ENCODE measurements around the gene DESI1. TPM values are rescaled to one million over a fixed set of nuclear protein-coding genes. Genes with fewer than 3 reads are reported as not detected.

DESI1 gene
- total RNA-seq, 1 donor from 2014 or later: 26.1 TPM

GRCh38 chr22:41589391-41590241, 31.2 kb downstream of the DESI1 start, which contains the start of gene PMM1:
Gene PMM1 (minus strand): TSS chr22:41589840. CDS start chr22:41589805, 35 bp downstream.
- ATAC-seq (peak; percentile 96 to 99), DNase-seq (peak; percentile 100)
- no peak for TF ChIP-seq CTCF (IDR thresholded peaks at IDR 0.05)
- peaks cover 9% of the 10 kb centered on the region for H3K36me3 ChIP-seq
- H3K4me1 ChIP-seq: peaks cover 22% of the 10 kb centered on the region
- H3K27me3 ChIP-seq (ENCODE audit: low read depth): no peaks in the 10 kb centered on the region
- H3K9me3 ChIP-seq: no peaks in the 10 kb centered on the region
- H3K27ac ChIP-seq: peak within 1 kb of the TSS; percentile 88
- intact Hi-C loops (cut with DNase I): loop anchor here (10.0 kb wide), 1 partner anchor 45 kb away; the partner anchor contains the start of gene POLR3H
- peak within 1 kb of the TSS; percentile 95 for H3K4me3 ChIP-seq

GRCh38 chr22:41587347-41587723, 33.5 kb downstream of the DESI1 start:
- TF ChIP-seq CTCF (IDR thresholded peaks at IDR 0.05): no peak
- Histone ChIP-seq H3K36me3 (peaks cover 31% of the 10 kb centered on the region), H3K9me3 (no peaks in the 10 kb centered on the region), H3K27ac (peak overlapping the region; percentile 88), H3K4me3 (no peak overlapping the region), H3K27me3 (ENCODE audit: low read depth) (no peaks in the 10 kb centered on the region), H3K4me1 (peaks cover 22% of the 10 kb centered on the region)
- intact Hi-C loops (cut with DNase I): no loop called here
- no peak for ATAC-seq
- no peak for DNase-seq

- DNase-seq (no peak), ATAC-seq (no peak)
- TF ChIP-seq CTCF (IDR thresholded peaks at IDR 0.05): no peak
- Histone ChIP-seq H3K9me3 (no peaks in the 10 kb centered on the region), H3K36me3 (peaks cover 45% of the 10 kb centered on the region), H3K4me1 (peaks cover 22% of the 10 kb centered on the region), H3K27me3 (ENCODE audit: low read depth) (no peaks in the 10 kb centered on the region), H3K4me3 (no peak overlapping the region), H3K27ac (no peak overlapping the region)
- intact Hi-C loops (cut with DNase I): no loop called here
Measured at GRCh38 chr22:41585898-41586297, 34.9 kb downstream of the DESI1 start.

- H3K4me3 ChIP-seq: no peak overlapping the region
- peaks cover 54% of the 10 kb centered on the region for H3K36me3 ChIP-seq
- H3K4me1 ChIP-seq: peaks cover 22% of the 10 kb centered on the region
Measured at GRCh38 chr22:41584881-41585280, 36.0 kb downstream of the DESI1 start.

GRCh38 chr22:41582694-41583093, 38.1 kb downstream of the DESI1 start:
- ATAC-seq (no peak), DNase-seq (no peak)
- H3K36me3 ChIP-seq: peaks cover 76% of the 10 kb centered on the region
- peaks cover 7% of the 10 kb centered on the region for H3K4me1 ChIP-seq
- H3K27me3 ChIP-seq (ENCODE audit: low read depth): no peaks in the 10 kb centered on the region
- intact Hi-C loops (cut with DNase I): no loop called here
- H3K9me3 ChIP-seq: no peaks in the 10 kb centered on the region
- H3K4me3 ChIP-seq: no peak overlapping the region
- H3K27ac ChIP-seq: no peak overlapping the region
- TF ChIP-seq CTCF (IDR thresholded peaks at IDR 0.05): no peak

More at GRCh38 chr22:41584881-41585280, 36.0 kb downstream of the DESI1 start:
- TF ChIP-seq CTCF (IDR thresholded peaks at IDR 0.05): no peak
- Histone ChIP-seq H3K27ac (no peak overlapping the region), H3K27me3 (ENCODE audit: low read depth) (no peaks in the 10 kb centered on the region), H3K9me3 (no peaks in the 10 kb centered on the region)
- ATAC-seq (no peak), DNase-seq (no peak)
- intact Hi-C loops (cut with DNase I): no loop called here
